ENCODE data around the gene ANKS1B.

GRCh38 chr12:99390707-99391106 lies 594.0 kb downstream of the ANKS1B start:
- TF ChIP-seq CTCF (IDR thresholded peaks at IDR 0.05 in 2 of 3, conservative IDR thresholded peaks at IDR 0.05 in 1 of 3; ENCODE audit: control insufficient read depth in 2 of 3, extremely low read depth in 1 of 3, insufficient read depth in 1 of 3, low read depth in 3 of 3, low read length in 3 of 3) (peak; percentile 39 to 61 (median 45)), ZNF217 (IDR thresholded peaks at IDR 0.05) (no peak), ETV6 (conservative IDR thresholded peaks at IDR 0.05 in 1 of 2, IDR thresholded peaks at IDR 0.05 in 1 of 2; ENCODE audit: borderline replicate concordance in 1 of 2, low read depth in 1 of 2) (no peak), BCLAF1 (IDR thresholded peaks at IDR 0.05) (no peak), JUND (IDR thresholded peaks at IDR 0.05; ENCODE audit: low read depth, low read length) (no peak), EZH2 (IDR thresholded peaks at IDR 0.05; ENCODE audit: borderline replicate concordance, control insufficient read depth, low read depth, low read length) (no peak), SMC3 (IDR thresholded peaks at IDR 0.05; ENCODE audit: borderline replicate concordance, low read length) (peak; percentile 42; the same call in 1 of the 2 replicates), USF1 (IDR thresholded peaks at IDR 0.05; ENCODE audit: borderline replicate concordance, extremely low read length, insufficient read depth, low read depth, low read length) (no peak), BCL11A (IDR thresholded peaks at IDR 0.05; ENCODE audit: low read depth, low read length) (no peak), RFX5 (IDR thresholded peaks at IDR 0.05; ENCODE audit: low read depth, low read length) (no peak)
